ENCODE data around the gene CAMKK2.

The CAMKK2 gene

DNA sequence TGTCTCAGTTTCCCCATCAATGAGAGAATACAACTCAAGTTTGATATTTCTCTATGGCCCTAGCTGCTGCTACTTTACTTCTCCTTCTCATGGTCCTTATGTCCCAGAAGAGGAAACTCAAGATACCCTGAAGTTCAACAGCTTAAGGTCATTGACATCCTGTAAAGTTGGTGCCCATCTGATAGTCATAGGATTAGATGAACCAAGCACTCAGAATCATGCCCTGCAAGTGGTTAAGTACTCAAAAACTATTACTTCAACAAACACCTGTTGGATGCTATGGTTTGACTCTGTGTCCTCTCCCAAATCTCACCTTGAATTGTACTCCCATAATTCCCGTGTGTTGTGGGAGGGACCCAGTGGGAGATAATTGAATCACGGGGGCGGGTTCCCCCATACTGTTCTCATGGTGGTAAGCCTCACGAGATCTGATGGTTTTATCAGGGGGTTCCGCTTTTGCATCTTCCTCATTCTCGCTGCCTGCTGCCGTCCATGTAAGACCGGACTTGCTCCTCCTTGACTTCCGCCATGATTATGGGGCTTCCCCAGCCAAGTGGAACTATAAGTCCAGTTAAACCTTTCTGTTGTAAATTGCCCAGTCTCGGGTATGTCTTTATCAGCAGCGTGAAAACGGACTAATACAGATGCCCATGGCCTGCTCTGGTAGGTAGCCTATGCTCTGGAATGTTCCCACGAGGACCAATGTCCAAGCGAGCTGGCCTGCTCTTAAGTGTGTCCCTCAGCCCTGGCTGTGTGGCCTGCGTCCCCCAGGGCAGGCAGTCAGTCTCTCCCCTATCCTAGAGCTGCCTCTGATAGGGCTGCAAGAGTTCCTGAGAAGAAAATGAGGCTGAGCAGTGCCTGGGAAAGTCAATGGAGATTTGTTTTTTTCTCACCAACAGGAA lies 18.1 kb downstream of the CAMKK2 start:
- H3K4me1 ChIP-seq (ENCODE audit: insufficient read depth, insufficient read length), result peaks cover 7% of the 10 kb centered on the region
- DNase-seq (ENCODE audit: low read depth, low spot score), result no peak
- H3K4me3 ChIP-seq (ENCODE audit: insufficient read length, low read depth), result no peak overlapping the region
- no peaks in the 10 kb centered on the region for H3K27me3 ChIP-seq (ENCODE audit: insufficient read depth, insufficient read length)
- H3K36me3 ChIP-seq (ENCODE audit: insufficient read depth, insufficient read length, low read length), result peaks cover 13% of the 10 kb centered on the region
- H3K9ac ChIP-seq (ENCODE audit: insufficient read length, low read depth), result no peak overlapping the region
- no peak for TF ChIP-seq SUZ12 (IDR thresholded peaks at IDR 0.05; ENCODE audit: extremely low read depth, insufficient read depth, insufficient read length)
- TF ChIP-seq ZNF274 (IDR thresholded peaks at IDR 0.05; ENCODE audit: low read depth, low read length), result no peak
- no peak for TF ChIP-seq YY1 (IDR thresholded peaks at IDR 0.05; ENCODE audit: insufficient read depth, insufficient read length)
- no peaks in the 10 kb centered on the region for H3K9me3 ChIP-seq (ENCODE audit: insufficient read depth, low read length)

GRCh38 chr12:121277374-121277759 lies 19.1 kb downstream of the CAMKK2 start:
- H3K4me3 ChIP-seq (ENCODE audit: insufficient read length, low read depth), result no peak overlapping the region
- no peaks in the 10 kb centered on the region for H3K27me3 ChIP-seq (ENCODE audit: insufficient read depth, insufficient read length)
- H3K4me1 ChIP-seq (ENCODE audit: insufficient read depth, insufficient read length), result peaks cover 9% of the 10 kb centered on the region
- H3K9me3 ChIP-seq (ENCODE audit: insufficient read depth, low read length), result no peaks in the 10 kb centered on the region
- peaks cover 11% of the 10 kb centered on the region for H3K36me3 ChIP-seq (ENCODE audit: insufficient read depth, insufficient read length, low read length)
- TF ChIP-seq ZNF274 (IDR thresholded peaks at IDR 0.05; ENCODE audit: low read depth, low read length), result no peak
- no peak for TF ChIP-seq SUZ12 (IDR thresholded peaks at IDR 0.05; ENCODE audit: extremely low read depth, insufficient read depth, insufficient read length)
- TF ChIP-seq YY1 (IDR thresholded peaks at IDR 0.05; ENCODE audit: insufficient read depth, insufficient read length), result no peak
- no peak for DNase-seq (ENCODE audit: low read depth, low spot score)
- H3K9ac ChIP-seq (ENCODE audit: insufficient read length, low read depth), result no peak overlapping the region

GRCh38 chr12:121274036-121274763 lies 22.3 kb downstream of the CAMKK2 start:
- DNase-seq (ENCODE audit: low read depth, low spot score), result no peak
- no peaks in the 10 kb centered on the region for H3K9me3 ChIP-seq (ENCODE audit: insufficient read depth, low read length)
- no peak overlapping the region for H3K9ac ChIP-seq (ENCODE audit: insufficient read length, low read depth)
- peaks cover 16% of the 10 kb centered on the region for H3K36me3 ChIP-seq (ENCODE audit: insufficient read depth, insufficient read length, low read length)
- H3K27me3 ChIP-seq (ENCODE audit: insufficient read depth, insufficient read length), result no peaks in the 10 kb centered on the region
- TF ChIP-seq YY1 (IDR thresholded peaks at IDR 0.05; ENCODE audit: insufficient read depth, insufficient read length) (no peak), SUZ12 (IDR thresholded peaks at IDR 0.05; ENCODE audit: extremely low read depth, insufficient read depth, insufficient read length) (no peak), ZNF274 (IDR thresholded peaks at IDR 0.05; ENCODE audit: low read depth, low read length) (no peak)
- no peak overlapping the region for H3K4me3 ChIP-seq (ENCODE audit: insufficient read length, low read depth)
- peaks cover 2% of the 10 kb centered on the region for H3K4me1 ChIP-seq (ENCODE audit: insufficient read depth, insufficient read length)

- DNase-seq (ENCODE audit: low read depth, low spot score), result no peak
- H3K4me1 ChIP-seq (ENCODE audit: insufficient read depth, insufficient read length), result peaks cover 2% of the 10 kb centered on the region
- no peaks in the 10 kb centered on the region for H3K27me3 ChIP-seq (ENCODE audit: insufficient read depth, insufficient read length)
- no peaks in the 10 kb centered on the region for H3K9me3 ChIP-seq (ENCODE audit: insufficient read depth, low read length)
- H3K9ac ChIP-seq (ENCODE audit: insufficient read length, low read depth), result no peak overlapping the region
- no peak overlapping the region for H3K4me3 ChIP-seq (ENCODE audit: insufficient read length, low read depth)
- TF ChIP-seq YY1 (IDR thresholded peaks at IDR 0.05; ENCODE audit: insufficient read depth, insufficient read length) (no peak), ZNF274 (IDR thresholded peaks at IDR 0.05; ENCODE audit: low read depth, low read length) (no peak), SUZ12 (IDR thresholded peaks at IDR 0.05; ENCODE audit: extremely low read depth, insufficient read depth, insufficient read length) (no peak)
- H3K36me3 ChIP-seq (ENCODE audit: insufficient read depth, insufficient read length, low read length), result peaks cover 23% of the 10 kb centered on the region
These were observed 23.1 kb downstream of the CAMKK2 start for GRCh38 chr12:121273364-121273896.

DNA sequence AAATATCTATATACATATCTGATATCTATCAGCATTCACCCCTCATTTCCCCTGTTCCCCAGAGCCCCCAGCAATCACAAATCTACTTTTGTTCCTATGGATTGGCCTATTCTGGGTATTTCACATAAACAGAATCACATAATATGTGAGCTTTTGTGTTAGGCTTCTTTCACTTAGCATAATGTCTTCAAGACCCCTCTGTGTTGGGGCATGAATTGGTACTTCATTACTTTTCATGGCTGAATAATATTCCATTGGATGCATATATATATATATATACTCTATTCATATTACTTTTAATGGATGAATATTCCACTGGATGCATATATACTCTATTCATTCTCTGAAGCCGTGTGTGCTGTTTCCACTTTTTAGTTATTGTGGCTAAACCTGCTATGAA lies 28.7 kb downstream of the CAMKK2 start:
- Histone ChIP-seq H3K36me3 (ENCODE audit: insufficient read depth, insufficient read length, low read length) (peaks cover 38% of the 10 kb centered on the region), H3K4me1 (ENCODE audit: insufficient read depth, insufficient read length) (no peaks in the 10 kb centered on the region), H3K27me3 (ENCODE audit: insufficient read depth, insufficient read length) (no peaks in the 10 kb centered on the region), H3K9me3 (ENCODE audit: insufficient read depth, low read length) (no peaks in the 10 kb centered on the region), H3K4me3 (ENCODE audit: insufficient read length, low read depth) (no peak overlapping the region), H3K9ac (ENCODE audit: insufficient read length, low read depth) (no peak overlapping the region)
- TF ChIP-seq SUZ12 (IDR thresholded peaks at IDR 0.05; ENCODE audit: extremely low read depth, insufficient read depth, insufficient read length), result no peak
- no peak for TF ChIP-seq YY1 (IDR thresholded peaks at IDR 0.05; ENCODE audit: insufficient read depth, insufficient read length)
- no peak for TF ChIP-seq ZNF274 (IDR thresholded peaks at IDR 0.05; ENCODE audit: low read depth, low read length)
- no peak for DNase-seq (ENCODE audit: low read depth, low spot score)

DNA sequence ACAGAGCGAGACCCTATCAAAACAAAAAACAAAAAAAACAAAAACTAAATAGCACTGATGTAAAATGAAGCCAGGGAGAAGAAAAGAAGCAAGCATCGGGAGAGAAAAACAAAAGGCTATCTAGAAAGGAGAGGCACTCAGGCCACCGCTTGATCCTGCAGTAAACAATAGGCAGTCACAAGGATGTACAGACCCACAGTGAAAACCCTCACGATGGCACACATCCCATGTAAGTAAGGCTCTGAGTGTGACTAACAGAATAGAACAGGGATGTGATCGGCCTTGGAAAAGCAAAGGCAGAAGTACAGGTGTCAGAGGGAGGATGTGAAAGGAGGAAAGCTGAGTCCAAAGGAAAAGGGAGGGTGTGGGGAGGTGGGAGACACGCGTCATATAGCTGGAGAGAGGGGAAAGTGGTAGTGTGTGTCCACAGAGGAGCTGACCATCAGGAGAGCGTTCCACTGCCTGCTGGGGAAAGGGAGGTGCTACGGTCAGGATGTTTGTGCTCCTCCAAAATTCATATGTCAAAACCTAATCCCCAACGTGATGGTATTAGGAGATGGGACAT lies 31.5 kb downstream of the CAMKK2 start:
- H3K27me3 ChIP-seq (ENCODE audit: insufficient read depth, insufficient read length), result no peaks in the 10 kb centered on the region
- peaks cover 44% of the 10 kb centered on the region for H3K36me3 ChIP-seq (ENCODE audit: insufficient read depth, insufficient read length, low read length)
- no peak for TF ChIP-seq YY1 (IDR thresholded peaks at IDR 0.05; ENCODE audit: insufficient read depth, insufficient read length)
- no peak for TF ChIP-seq SUZ12 (IDR thresholded peaks at IDR 0.05; ENCODE audit: extremely low read depth, insufficient read depth, insufficient read length)
- no peak for TF ChIP-seq ZNF274 (IDR thresholded peaks at IDR 0.05; ENCODE audit: low read depth, low read length)
- no peak overlapping the region for H3K9ac ChIP-seq (ENCODE audit: insufficient read length, low read depth)
- H3K4me3 ChIP-seq (ENCODE audit: insufficient read length, low read depth), result no peak overlapping the region
- H3K9me3 ChIP-seq (ENCODE audit: insufficient read depth, low read length), result no peaks in the 10 kb centered on the region
- no peaks in the 10 kb centered on the region for H3K4me1 ChIP-seq (ENCODE audit: insufficient read depth, insufficient read length)
- no peak for DNase-seq (ENCODE audit: low read depth, low spot score)

Data from NT2/D1 (cell line).